HCT116 (cell line): ENCODE measurements around the gene GALNT17. TPM values are rescaled to one million over a fixed set of nuclear protein-coding genes. Genes with fewer than 3 reads are reported as not detected.

Experiments
- ATAC-seq: fragments of 200-7000 bp; cut with Tn5 transposase; 2 replicates; pipeline ENCODE4 v1.9.1; 2020; ENCODE audit warnings: mild to moderate bottlenecking, moderate library complexity
- BruUV-seq: library from RNA; stranded (reverse); fragments of 400-500 nt; replicated peaks from 2 replicates; lab custom pipeline; 2021; lab: Mats Ljungman, UMichigan
- CTCF ChIA-PET: fragments of 300-600 bp; sonication (Branson Sonifier 250); formaldehyde crosslinking; loops from one replicate; lab custom pipeline; 2021; ENCODE audit warnings: antibody characterized with exemption; lab: Charles Lee
- POLR2A ChIA-PET: fragments of 300-600, 350-600 bp; sonication (Branson Sonifier 250); formaldehyde crosslinking; loops from one replicate; lab custom pipeline; 2021; ENCODE audit warnings: antibody characterized with exemption; lab: Charles Lee
- RAD21 ChIA-PET, 2 experiments: fragments of 300-600 bp; sonication (Branson Sonifier 250); formaldehyde crosslinking; loops; one replicate each; lab custom pipeline; 2023; ENCODE audit warnings: low total read pairs in 2 of 2; ENCODE audit not compliant: uncharacterized antibody in 2 of 2, unreplicated experiment in 2 of 2, low non-redundant PET in 1 of 2; lab: Charles Lee
- DNase-seq: peaks from one replicate; pipeline ENCODE4 v3.0.0-alpha.2; 2010; ENCODE audit warnings: low read depth, low spot score
- H2AFZ ChIP-seq: fragments of 200-600 bp; shearing (Covaris generic), sonication (generic); 2 replicates; pipeline ENCODE4 v1.6.1; 2017; ENCODE audit warnings: low read depth, mixed run types, mixed read lengths, antibody characterized with exemption, low read length; ENCODE audit not compliant: poor library complexity, severe bottlenecking
- H3K27ac ChIP-seq: 2 replicates; pipeline ENCODE4 v1.5.1; 2012; ENCODE audit warnings: low read depth, low read length
- H3K27me3 ChIP-seq: fragments of 200-600 bp; sonication (generic); 2 replicates; pipeline ENCODE4 v1.6.1; 2016; ENCODE audit warnings: mixed run types, low read length, mixed read lengths; ENCODE audit not compliant: insufficient read depth
- H3K36me3 ChIP-seq, 2 experiments: fragments of 200-500 bp in 1 of 2; fragments of 200-600 bp in 1 of 2; sonication (Bioruptor generic) in 1 of 2; sonication (generic) in 1 of 2; 2 replicates each; pipeline versions ENCODE4 v1.5.1 to v1.6.1; 2014 to 2016; ENCODE audit warnings: low read length in 2 of 2, inconsistent platforms in 1 of 2, mixed read lengths in 1 of 2, mixed run types in 1 of 2; ENCODE audit not compliant: insufficient read depth in 2 of 2, control insufficient read depth in 1 of 2
- H3K4me1 ChIP-seq, 2 experiments: fragments of 200-600 bp in 1 of 2; sonication (generic) in 1 of 2; 2 replicates each; pipeline versions ENCODE4 v1.5.1 to v1.6.1; 2012 to 2017; ENCODE audit warnings: low read length in 2 of 2, inconsistent platforms in 1 of 2, mild to moderate bottlenecking in 1 of 2, mixed read lengths in 1 of 2, mixed run types in 1 of 2, moderate library complexity in 1 of 2; ENCODE audit not compliant: insufficient read depth in 2 of 2, control insufficient read depth in 1 of 2
- H3K4me2 ChIP-seq: fragments of 200-600 bp; sonication (generic); 2 replicates; pipeline ENCODE4 v1.6.1; 2017; ENCODE audit warnings: mixed run types, low read length, mixed read lengths
- H3K4me3 ChIP-seq, 2 experiments: fragments of 200-600 bp in 1 of 2; sonication (generic) in 1 of 2; replicated peaks in 1 of 2; 2 replicates each; pipeline ENCODE4 v1.5.1; 2011 to 2016; ENCODE audit warnings: low read length in 2 of 2, control low read depth in 1 of 2, low read depth in 1 of 2, mild to moderate bottlenecking in 1 of 2, mixed read lengths in 1 of 2, mixed run types in 1 of 2
- H3K79me2 ChIP-seq: fragments of 200-600 bp; sonication (generic); 2 replicates; pipeline ENCODE4 v1.6.1; 2017; ENCODE audit warnings: mild to moderate bottlenecking, mixed run types, low read length, moderate library complexity, mixed read lengths; ENCODE audit not compliant: insufficient read depth
- H3K9ac ChIP-seq: fragments of 200-600 bp; sonication (generic); 2 replicates; pipeline ENCODE4 v1.6.1; 2016; ENCODE audit warnings: low read length, mixed read lengths
- H3K9me2 ChIP-seq: fragments of 200-600 bp; sonication (generic), shearing (Covaris generic); 2 replicates; pipeline ENCODE4 v1.6.1; 2017; ENCODE audit warnings: mixed run types, mild to moderate bottlenecking, moderate library complexity; ENCODE audit not compliant: insufficient read depth
- H3K9me3 ChIP-seq, 2 experiments: fragments of 200-500 bp in 1 of 2; fragments of 200-600 bp in 1 of 2; sonication (Bioruptor generic) in 1 of 2; sonication (generic) in 1 of 2; 2 replicates each; pipeline ENCODE4 v1.6.1; 2014 to 2017; ENCODE audit warnings: low read length in 2 of 2, mixed read lengths in 2 of 2, inconsistent platforms in 1 of 2, low read depth in 1 of 2, mild to moderate bottlenecking in 1 of 2, mixed run types in 1 of 2, moderate library complexity in 1 of 2; ENCODE audit not compliant: control insufficient read depth in 1 of 2, insufficient read depth in 1 of 2
- H4K20me1 ChIP-seq: fragments of 200-600 bp; sonication (generic), shearing (Covaris generic); 2 replicates; pipeline ENCODE4 v1.6.1; 2017; ENCODE audit warnings: mixed run types, mild to moderate bottlenecking, moderate library complexity; ENCODE audit not compliant: insufficient read depth
- CEBPB ChIP-seq: IDR thresholded peaks from 2 replicates; pipeline ENCODE4 v1.6.1; 2012; ENCODE audit warnings: low read depth
- EZH2phosphoT487 ChIP-seq: fragments of 200-600 bp; IDR thresholded peaks from 2 replicates; pipeline ENCODE4 v1.6.1; 2018; ENCODE audit warnings: antibody characterized with exemption, borderline replicate concordance
- FOSL1 ChIP-seq: IDR thresholded peaks from 2 replicates; pipeline ENCODE4 v1.6.1; 2012; ENCODE audit warnings: low read depth
- RAD21 ChIP-seq: IDR thresholded peaks from 2 replicates; pipeline ENCODE4 v1.6.1; 2012; ENCODE audit warnings: low read depth, mild to moderate bottlenecking
- SIN3A ChIP-seq: IDR thresholded peaks from 2 replicates; pipeline ENCODE4 v1.6.1; 2012; ENCODE audit warnings: low read depth
- YY1 ChIP-seq: IDR thresholded peaks from 2 replicates; pipeline ENCODE4 v1.6.1; 2011; ENCODE audit warnings: low read length, low read depth, moderate library complexity, mild to moderate bottlenecking; ENCODE audit not compliant: insufficient replicate concordance; ENCODE audit errors: extremely low read depth
- ZFX ChIP-seq: fragments of 450-650 bp; IDR thresholded peaks from 2 replicates; pipeline ENCODE4 v1.6.1; 2017
- ZNF274 ChIP-seq: fragments of 200-500 bp; sonication (Bioruptor generic); IDR thresholded peaks from 2 replicates; pipeline ENCODE4 v1.6.1; 2014; ENCODE audit warnings: mild to moderate bottlenecking, low read depth, low read length, inconsistent platforms
- intact Hi-C: fragments of 100-400 bp; cut with micrococcal nuclease; formaldehyde crosslinking; loops from 2 replicates; pipeline ENCODE4 v1.10.0; 2022
- total RNA-seq: library from RNA; stranded (reverse); gene quantifications from one replicate; pipeline ENCODE4 v1.2.1, GENCODE V29; 2021; ENCODE audit not compliant: unreplicated experiment

Gene GALNT17
- total RNA-seq, 1 experiment from 2014 or later: not detected

GRCh38 chr7:71665716-71666115 is 533.8 kb downstream of the GALNT17 start:
- Histone ChIP-seq H3K27ac (no peak overlapping the region), H3K36me3 (no peaks in the 10 kb centered on the region), H3K9ac (no peak overlapping the region), H3K4me3 (no peak overlapping the region), H3K4me1 (no peaks in the 10 kb centered on the region), H3K79me2 (no peaks in the 10 kb centered on the region), H3K4me2 (no peak overlapping the region), H3K27me3 (no peaks in the 10 kb centered on the region), H3K9me3 (peaks cover 5 to 30% of the 10 kb centered on the region in 2 experiments; a peak in 2 of 4 replicates), H3K9me2 (no peaks in the 10 kb centered on the region), H4K20me1 (no peaks in the 10 kb centered on the region), H2AFZ (no peak overlapping the region)
- intact Hi-C loops: no loop called here
- TF ChIP-seq YY1 (no peak), FOSL1 (no peak), ZFX (no peak), ZNF274 (no peak), SIN3A (no peak), EZH2phosphoT487 (no peak)
- CTCF ChIA-PET: no interaction called here
- ATAC-seq: no peak
- no TSS peak for BruUV-seq
- DNase-seq: no peak
- POLR2A ChIA-PET: no interaction called here
- RAD21 ChIA-PET: no interaction called here

- Histone ChIP-seq H3K79me2 (no peaks in the 10 kb centered on the region), H3K4me2 (no peak overlapping the region), H3K9me3 (peaks cover 9 to 13% of the 10 kb centered on the region in 2 experiments; a peak in 2 of 4 replicates), H3K9ac (no peak overlapping the region), H3K9me2 (no peaks in the 10 kb centered on the region), H3K27ac (no peak overlapping the region), H3K4me1 (no peaks in the 10 kb centered on the region), H4K20me1 (no peaks in the 10 kb centered on the region), H3K36me3 (no peaks in the 10 kb centered on the region), H3K4me3 (no peak overlapping the region), H3K27me3 (no peaks in the 10 kb centered on the region), H2AFZ (no peak overlapping the region)
- ATAC-seq (no peak), DNase-seq (no peak)
- RAD21 ChIA-PET: no interaction called here
- no peak for TF ChIP-seq CEBPB
- no peak for TF ChIP-seq RAD21
- intact Hi-C loops: no loop called here
- CTCF ChIA-PET: no interaction called here
- no TSS peak for BruUV-seq
- POLR2A ChIA-PET: no interaction called here
Observed at GRCh38 chr7:71668572-71668971, 536.6 kb downstream of the GALNT17 start.
